NCI-H2107 (cell line): ENCODE measurements around the gene RFC5.
A peak's percentile ranks its signal among the peaks of the same experiment; 100 is the strongest.
"Not testable (repeated sequence)": the region's sequence is repeated elsewhere in the genome, so short reads cannot be mapped to it uniquely, and the experiment has no call there.

Experiments used
- DNase-seq: peaks from one replicate; lab custom pipeline; 2025; lab: John Stamatoyannopoulos, UW

Gene RFC5

DNA sequence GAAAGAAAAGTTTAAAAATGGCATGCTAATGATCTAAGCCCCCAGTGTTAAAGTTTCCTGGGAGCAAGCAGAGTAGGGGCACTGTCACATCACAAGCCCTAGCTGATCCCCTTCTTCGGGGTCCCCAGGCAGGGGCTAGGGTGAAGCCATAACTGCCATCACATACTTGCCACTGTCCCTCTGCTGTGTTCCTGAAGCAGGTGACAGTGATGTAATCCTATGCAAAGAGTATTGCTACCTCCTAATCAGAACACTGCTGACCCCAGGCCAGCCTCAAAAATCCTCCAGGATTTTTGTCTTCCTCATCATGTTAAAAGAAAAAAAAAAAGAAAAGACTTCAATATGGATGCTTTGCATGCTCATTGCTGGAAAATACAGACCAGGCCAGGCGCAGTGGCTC is 1.2 kb upstream of the RFC5 start:
- no peak for DNase-seq

- DNase-seq: no peak
Observed at GRCh38 chr12:118015944-118016343, 559 bp upstream of the RFC5 start.

GRCh38 chr12:118017926-118018325 is 1.4 kb downstream of the RFC5 start:
- DNase-seq: no peak

DNA sequence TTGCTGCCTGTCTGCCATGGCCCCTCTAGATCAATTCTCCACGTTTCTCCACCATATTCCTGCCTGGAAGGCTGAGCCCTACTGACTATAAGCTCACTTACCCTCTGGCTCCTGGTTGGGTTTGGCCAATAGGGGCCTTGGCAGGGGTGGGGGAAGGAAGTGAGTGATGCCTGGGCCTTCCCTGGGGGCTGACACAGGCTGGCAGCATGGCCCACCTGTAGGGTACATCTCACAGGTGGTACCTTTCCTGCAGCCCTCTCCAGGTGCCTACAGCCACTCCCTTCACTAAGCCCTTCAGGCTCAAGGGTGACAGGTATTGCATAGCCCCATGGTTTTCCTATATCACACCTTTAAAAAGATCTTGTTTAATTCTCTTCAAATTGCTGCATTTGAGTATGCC is 3.5 kb downstream of the RFC5 start:
- no peak for DNase-seq

GRCh38 chr12:118022097-118022727 is 5.7 kb downstream of the RFC5 start:
- not testable (repeated sequence) for DNase-seq

- DNase-seq: no peak
Observed at GRCh38 chr12:118022728-118023109, 6.2 kb downstream of the RFC5 start.

GRCh38 chr12:118023301-118023860 is 6.9 kb downstream of the RFC5 start:
- no peak for DNase-seq

DNA sequence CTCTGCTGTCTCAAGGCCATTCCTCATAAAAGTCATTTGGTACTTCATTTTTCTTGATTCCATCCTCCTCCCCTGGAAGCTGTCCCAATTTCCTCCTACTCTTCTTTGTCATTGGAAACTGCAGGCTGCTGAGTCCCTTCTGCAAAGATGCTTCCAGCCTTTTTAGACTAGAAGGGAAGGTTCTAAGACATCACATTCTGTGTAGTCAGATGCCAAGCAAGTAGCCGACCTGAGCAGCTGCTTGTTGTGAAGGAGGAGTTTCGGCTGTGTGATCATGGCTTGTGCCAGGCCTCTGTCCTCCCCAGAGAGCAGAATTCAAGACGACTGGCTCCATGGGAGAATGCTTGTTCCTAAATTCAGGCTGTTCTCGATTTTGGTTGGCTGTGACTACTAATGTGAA is 8.7 kb downstream of the RFC5 start:
- DNase-seq: no peak

- DNase-seq: no peak
Observed at GRCh38 chr12:118029166-118029565, 12.7 kb downstream of the RFC5 start.

GRCh38 chr12:118032188-118032587 is 15.7 kb downstream of the RFC5 start:
- DNase-seq: no peak

GRCh38 chr12:118033323-118033722 is 16.8 kb downstream of the RFC5 start:
- no peak for DNase-seq

DNA sequence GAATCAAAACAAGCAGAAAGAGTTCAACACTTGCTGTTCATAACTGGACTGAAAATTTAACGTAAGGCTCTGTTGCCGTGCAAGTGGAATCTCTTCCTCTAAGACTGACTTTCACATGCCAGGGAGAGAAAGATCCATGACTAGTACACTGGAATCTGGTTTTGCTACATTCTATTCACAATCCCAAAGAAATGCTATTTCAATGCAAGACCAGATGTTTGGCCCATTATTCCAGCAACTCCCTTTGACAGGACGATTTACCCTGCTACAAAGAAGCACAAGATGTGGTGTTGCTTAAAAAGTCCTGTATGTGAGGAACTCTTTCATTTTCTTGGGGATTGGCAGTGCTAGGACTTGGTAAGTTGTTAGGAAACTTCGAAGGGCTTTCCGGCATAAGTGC is 17.4 kb downstream of the RFC5 start:
- DNase-seq: no peak

GRCh38 chr12:118034429-118035189 is 18.1 kb downstream of the RFC5 start:
- DNase-seq: peak; percentile 43

- no peak for DNase-seq
Observed at GRCh38 chr12:118035190-118036041, 18.9 kb downstream of the RFC5 start.

- no peak for DNase-seq
Observed at GRCh38 chr12:118036672-118037411, 20.3 kb downstream of the RFC5 start.

DNA sequence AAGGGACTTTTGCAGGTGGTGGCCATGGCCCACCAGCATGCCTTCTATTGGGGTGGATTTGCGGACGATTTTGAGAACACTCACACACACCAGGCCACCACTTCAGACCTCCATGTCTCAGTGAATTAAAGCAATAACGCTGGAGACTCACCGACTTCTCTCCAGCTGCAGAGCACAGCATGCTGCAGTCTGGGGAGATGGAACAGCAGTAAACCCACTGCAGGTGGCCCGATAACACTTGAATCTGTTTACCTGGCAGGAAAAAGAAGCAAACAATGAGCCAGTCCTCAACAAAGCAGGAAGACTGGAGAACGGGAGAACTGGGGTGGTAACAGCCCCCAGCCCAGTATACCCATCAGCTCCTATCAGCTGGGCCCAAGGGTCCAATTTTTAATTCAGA is 21.6 kb downstream of the RFC5 start:
- peak; percentile 71 for DNase-seq

DNA sequence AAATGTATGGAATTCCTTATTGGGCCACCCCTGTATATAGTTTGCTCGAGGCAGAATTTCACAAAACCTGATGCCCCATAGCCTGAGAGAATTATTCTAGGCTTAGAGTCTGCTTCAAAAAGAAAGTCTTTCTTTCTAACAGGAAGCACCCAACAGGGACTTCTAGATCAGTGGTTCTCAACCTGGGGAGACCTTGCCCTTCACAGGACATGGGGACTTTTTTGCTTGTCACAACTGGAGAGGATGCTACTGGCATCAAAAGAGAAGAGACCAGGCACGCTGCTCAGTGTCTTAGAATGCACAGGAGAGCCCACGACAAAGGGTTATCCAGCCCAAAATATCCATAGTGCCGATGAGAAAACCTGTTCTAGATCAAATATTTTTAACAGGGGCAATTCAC is 25.6 kb downstream of the RFC5 start:
- no peak for DNase-seq

GRCh38 chr12:118044075-118044474 is 27.6 kb downstream of the RFC5 start:
- DNase-seq: no peak

- no peak for DNase-seq
Observed at GRCh38 chr12:118044577-118044976, 28.1 kb downstream of the RFC5 start.

DNA sequence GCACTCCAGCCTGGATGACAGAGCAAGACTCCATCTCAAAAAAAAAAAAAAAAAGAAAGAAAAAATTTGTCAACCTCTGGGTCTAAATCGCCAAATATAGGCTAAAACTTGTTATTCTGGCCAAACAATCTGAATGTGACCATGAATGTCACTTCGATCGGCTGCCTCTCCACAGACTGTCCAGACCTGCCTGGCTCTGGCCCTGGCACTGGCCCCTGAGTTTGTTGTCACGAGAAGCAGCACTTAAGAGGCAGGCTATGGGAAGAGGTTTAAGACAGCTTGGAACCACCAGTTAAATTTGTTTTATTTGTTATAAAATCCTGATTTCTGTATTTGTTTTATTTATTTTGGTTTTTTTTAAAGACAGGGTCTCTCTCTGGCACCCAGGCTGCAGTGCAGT is 29.9 kb downstream of the RFC5 start:
- no peak for DNase-seq

DNA sequence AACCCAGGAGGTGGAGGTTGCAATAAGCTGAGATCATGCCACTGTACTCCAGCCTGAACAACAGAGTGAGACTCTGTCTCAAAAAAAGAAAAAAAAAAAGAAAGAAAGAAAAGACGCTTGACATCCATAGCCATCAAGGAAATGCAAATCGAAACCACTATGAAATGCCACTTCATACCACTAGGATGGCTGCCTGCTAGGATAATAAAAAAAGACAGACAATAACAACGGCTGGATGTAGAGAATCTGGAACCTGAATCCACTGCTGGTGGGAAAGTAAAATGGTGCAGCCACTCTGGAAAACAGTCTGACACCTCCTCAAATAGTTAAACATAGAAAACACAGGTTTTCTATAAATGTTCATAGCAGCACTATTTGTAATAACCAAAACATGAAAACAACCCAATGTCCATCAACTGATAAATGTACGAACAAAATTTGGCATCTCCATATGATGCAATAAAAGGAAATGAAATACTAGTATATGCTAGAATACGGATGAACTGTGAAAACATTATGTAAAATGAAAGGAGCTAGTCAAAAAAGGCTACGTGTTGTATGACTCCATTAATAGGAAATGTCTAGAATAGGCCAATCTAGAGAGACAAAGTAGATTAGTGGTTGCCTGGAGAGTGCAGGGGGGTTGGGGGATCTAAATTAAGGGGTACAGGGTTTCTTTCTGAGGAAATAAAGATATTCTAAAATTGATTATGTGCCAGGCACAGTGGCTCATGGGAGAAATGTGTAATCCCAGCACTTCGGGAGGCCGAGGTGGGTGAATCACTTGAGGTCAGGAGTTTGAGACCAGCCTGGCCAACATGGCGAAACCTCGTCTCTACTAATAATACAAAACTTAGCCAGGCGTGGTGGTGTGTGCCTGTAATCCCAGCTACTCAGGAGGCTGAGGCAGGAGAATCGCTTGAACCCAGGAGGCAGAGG is 34.7 kb downstream of the RFC5 start:
- no peak for DNase-seq
